Heart right ventricle (tissue), 16 donors: ENCODE results near the gene GLOD4. TPM values are rescaled to one million over a fixed set of nuclear protein-coding genes. Genes with fewer than 3 reads are reported as not detected.

Experiments used
- ATAC-seq, 8 donors: fragments of 200-7000 bp; cut with Tn5 transposase; one replicate each; pipeline ENCODE4 v1.9.1; 2020; ENCODE audit warnings: mild to moderate bottlenecking in 8 of 8, moderate library complexity in 8 of 8, moderate number of reproducible peaks in 1 of 8
- DNase-seq, 2 donors: peaks; one replicate each; pipeline ENCODE4 v3.0.0-alpha.2; 2020
- H3K27ac ChIP-seq, 10 donors: fragments of 200-600 bp; sonication (generic) in 2 of 10; one replicate each; pipeline versions ENCODE4 v1.5.0 to v1.8.0; 2020 to 2022; ENCODE audit warnings: mild to moderate bottlenecking in 3 of 10
- H3K27me3 ChIP-seq, 7 donors: fragments of 200-600 bp; one replicate each; pipeline ENCODE4 v1.8.0; 2021 to 2022; ENCODE audit warnings: mild to moderate bottlenecking in 2 of 7
- H3K36me3 ChIP-seq, 9 donors: fragments of 200-600 bp; sonication (generic) in 1 of 9; one replicate each; pipeline versions ENCODE4 v1.5.0 to v1.8.0; 2020 to 2022; ENCODE audit warnings: mild to moderate bottlenecking in 2 of 9
- H3K4me1 ChIP-seq, 9 donors: fragments of 200-600 bp; sonication (generic) in 1 of 9; one replicate each; pipeline versions ENCODE4 v1.5.0 to v1.8.0; 2020 to 2022; ENCODE audit warnings: mild to moderate bottlenecking in 4 of 9
- H3K4me3 ChIP-seq, 10 donors: fragments of 200-600 bp; sonication (generic) in 2 of 10; one replicate each; pipeline versions ENCODE4 v1.5.0 to v1.8.0; 2020 to 2022; ENCODE audit warnings: mild to moderate bottlenecking in 7 of 10, moderate library complexity in 2 of 10
- H3K9me3 ChIP-seq, 11 donors: fragments of 200-600 bp in 10 of 11; sonication (generic) in 2 of 11; one replicate each; pipeline versions ENCODE4 v1.5.0 to v1.8.0; 2013 to 2022; ENCODE audit warnings: mild to moderate bottlenecking in 2 of 11, control low read depth in 1 of 11, moderate library complexity in 1 of 11
- CTCF ChIP-seq, 9 donors: fragments of 200-600 bp; sonication (generic) in 2 of 9; IDR thresholded peaks; one replicate each; pipeline versions ENCODE4 v1.5.0 to v1.8.0; 2021 to 2022; ENCODE audit warnings: antibody characterized with exemption in 9 of 9, mild to moderate bottlenecking in 5 of 9, moderate library complexity in 1 of 9
- WGBS, 2 donors: extraction: QIAGEN DNeasy Blood & Tissue Kit; methylation state at CpG; one replicate each; pipeline ENCODE4 v1.1.7; 2013; ENCODE audit warnings: inconsistent platforms in 1 of 2; 5-methylcytosine and 5-hydroxymethylcytosine counted together
- intact Hi-C, 10 donors: fragments of 100-400 bp; cut with DNase I; formaldehyde crosslinking; loops; one replicate each; pipeline versions ENCODE4 v1.11.1 to v1.14.2; 2022
- polyA plus RNA-seq, 2 donors: library from polyadenylated mRNA; stranded (reverse); fragments of 200-250 nt; gene quantifications; one replicate each; pipeline ENCODE4 v1.2.3, GENCODE V29; 2013
- total RNA-seq, 10 donors: library from RNA; stranded (reverse); fragmentation: NEBNext Ultra II Directional in 3 of 10; extraction: Animal tissue kit (Norgen Biotek cat#: 25700) in 3 of 10; gene quantifications; one replicate each; pipeline versions ENCODE4 v1.2.1 to v1.2.4, GENCODE V29; 2021 to 2023
- donor health status: Arrhythmogenic right ventricular cardiomyopathy.
- donor health status: ischemic (EF 13 %, LVEDD 7.1; RV severe dilation, severe dysfunction).
- donor health status: healthy with polysubstance abuse.
- donor health status: DM: no; HTN: yes; CAD: no.
- donor health status: DM: no; HTN: no; CAD: no.
- donor health status: ischemic (EF 25% LVEDD 6.9; RV normal size, moderate dysfunction).
- donor health status: ischemic (EF 25% LVEDD 5.7; RV mildly dilated, moderate dysfunction).
- donor health status: healthy.
- donor health status: DM: yes; HTN: yes; CAD: no.
- donor health status: Ischemic cardiomyopathy.
- donor health status: ischemic (EF 35%, LVEDD 5.7; RV mildly dilated, moderate dysfunction).
- donor health status: nonischemic (EF 11% LVEDD 7.7; RV severe dilation, severe dysfunction).
- donor health status: DM: yes; HTN: yes; CAD: no.
- donor health status: PGD.
- donor health status: ischemic (EF 29% LVEDD 5.4; RV normal size, mild dysfunction).
- donor health status: nonischemic (EF 23%, LVEDD 6.1; RV moderate dilation, normal function).

GLOD4 gene
- total and polyA plus RNA-seq, 12 donors: 16.5 to 47.5 (median 27.6) TPM

- Histone ChIP-seq H3K27ac (peak overlapping the region; percentile 13 to 89 (median 84)), H3K9me3 (no peaks in the 10 kb centered on the region), H3K4me3 (peak overlapping the region; percentile 71 to 98 (median 82)), H3K4me1 (peaks cover 3 to 39% (median 22%) of the 10 kb centered on the region in 9 donors), H3K27me3 (no peaks in the 10 kb centered on the region), H3K36me3 (peaks cover 0 to 23% (median 10%) of the 10 kb centered on the region in 9 donors)
- DNase-seq (peak; percentile 69 to 76), ATAC-seq (peak; percentile 70 to 83 (median 75))
- TF ChIP-seq CTCF (IDR thresholded peaks at IDR 0.05): no peak
- intact Hi-C loops: loop anchor here in 1 of 10 donors (2.0 kb wide), 1 partner anchor 38 kb away; the partner anchor contains the start of gene VPS53
- 21% methylated on average over 43 of the region's 43 CpGs for WGBS, 2 donors
These were observed 29.4 kb downstream of the GLOD4 start for GRCh38 chr17:752620-753219.

- Histone ChIP-seq H3K27ac (peak within 1 kb of the TSS; percentile 13 to 89 (median 84)), H3K27me3 (no peaks in the 10 kb centered on the region), H3K4me1 (peaks cover 3 to 39% (median 22%) of the 10 kb centered on the region in 9 donors), H3K36me3 (peaks cover 0 to 23% (median 10%) of the 10 kb centered on the region in 9 donors), H3K4me3 (peak within 1 kb of the TSS; percentile 71 to 98 (median 82)), H3K9me3 (no peaks in the 10 kb centered on the region)
- intact Hi-C loops: loop anchor here in 1 of 10 donors (2.0 kb wide), 1 partner anchor 37 kb away; the partner anchor contains the start of gene VPS53
- peak; percentile 91 to 96 for DNase-seq
- WGBS, 2 donors: 0 to 1% methylated on average over 67 to 87 of the region's 87 CpGs
- TF ChIP-seq CTCF (IDR thresholded peaks at IDR 0.05): peak in 8 of 9 donors; percentile 91 to 99 (median 97)
- peak; percentile 91 to 96 (median 93) for ATAC-seq
These were observed 30.0 kb downstream of the GLOD4 start, which contains the start of gene GEMIN4 for GRCh38 chr17:752002-752619. GEMIN4 (minus strand) TSS chr17:752264; CDS start chr17:752142, 122 bp downstream.

- WGBS, 2 donors: 2 to 3% methylated on average over 49 of the region's 49 CpGs
- intact Hi-C loops: loop anchor here in 1 of 10 donors (2.0 kb wide), 1 partner anchor 37 kb away; the partner anchor contains the start of gene VPS53
These were observed 30.6 kb downstream of the GLOD4 start for GRCh38 chr17:751269-752001.

More at GRCh38 chr17:751269-752001, 30.6 kb downstream of the GLOD4 start:
- H3K4me1 ChIP-seq: peaks cover 3 to 34% (median 22%) of the 10 kb centered on the region in 9 donors
- H3K27ac ChIP-seq: peak overlapping the region in 9 of 10 donors; percentile 77 to 89 (median 85)
- peaks cover 0 to 23% (median 15%) of the 10 kb centered on the region in 9 donors for H3K36me3 ChIP-seq
- DNase-seq (peak in 1 of 2 donors; percentile 17), ATAC-seq (peak in 7 of 8 donors; percentile 2 to 30 (median 17))
- H3K4me3 ChIP-seq: peak overlapping the region; percentile 71 to 98 (median 82)
- no peaks in the 10 kb centered on the region for H3K27me3 ChIP-seq
- no peak for TF ChIP-seq CTCF (IDR thresholded peaks at IDR 0.05)
- H3K9me3 ChIP-seq: no peaks in the 10 kb centered on the region
